GM18502 (cell line): Measurements from ENCODE around the gene ADIPOR1.
A peak's percentile ranks its signal among the peaks of the same experiment; 100 is the strongest.
"Not testable (repeated sequence)": the region's sequence is repeated elsewhere in the genome, so short reads cannot be mapped to it uniquely, and the experiment has no call there.

Experiments used
- ATAC-seq: cut with Tn5 transposase; IDR thresholded peaks from one replicate; pipeline ENCODE4 v1.9.1; 2021; ENCODE audit warnings: mild to moderate bottlenecking; ENCODE audit not compliant: unreplicated experiment, poor library complexity

Gene ADIPOR1, protein sequence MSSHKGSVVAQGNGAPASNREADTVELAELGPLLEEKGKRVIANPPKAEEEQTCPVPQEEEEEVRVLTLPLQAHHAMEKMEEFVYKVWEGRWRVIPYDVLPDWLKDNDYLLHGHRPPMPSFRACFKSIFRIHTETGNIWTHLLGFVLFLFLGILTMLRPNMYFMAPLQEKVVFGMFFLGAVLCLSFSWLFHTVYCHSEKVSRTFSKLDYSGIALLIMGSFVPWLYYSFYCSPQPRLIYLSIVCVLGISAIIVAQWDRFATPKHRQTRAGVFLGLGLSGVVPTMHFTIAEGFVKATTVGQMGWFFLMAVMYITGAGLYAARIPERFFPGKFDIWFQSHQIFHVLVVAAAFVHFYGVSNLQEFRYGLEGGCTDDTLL

DNA sequence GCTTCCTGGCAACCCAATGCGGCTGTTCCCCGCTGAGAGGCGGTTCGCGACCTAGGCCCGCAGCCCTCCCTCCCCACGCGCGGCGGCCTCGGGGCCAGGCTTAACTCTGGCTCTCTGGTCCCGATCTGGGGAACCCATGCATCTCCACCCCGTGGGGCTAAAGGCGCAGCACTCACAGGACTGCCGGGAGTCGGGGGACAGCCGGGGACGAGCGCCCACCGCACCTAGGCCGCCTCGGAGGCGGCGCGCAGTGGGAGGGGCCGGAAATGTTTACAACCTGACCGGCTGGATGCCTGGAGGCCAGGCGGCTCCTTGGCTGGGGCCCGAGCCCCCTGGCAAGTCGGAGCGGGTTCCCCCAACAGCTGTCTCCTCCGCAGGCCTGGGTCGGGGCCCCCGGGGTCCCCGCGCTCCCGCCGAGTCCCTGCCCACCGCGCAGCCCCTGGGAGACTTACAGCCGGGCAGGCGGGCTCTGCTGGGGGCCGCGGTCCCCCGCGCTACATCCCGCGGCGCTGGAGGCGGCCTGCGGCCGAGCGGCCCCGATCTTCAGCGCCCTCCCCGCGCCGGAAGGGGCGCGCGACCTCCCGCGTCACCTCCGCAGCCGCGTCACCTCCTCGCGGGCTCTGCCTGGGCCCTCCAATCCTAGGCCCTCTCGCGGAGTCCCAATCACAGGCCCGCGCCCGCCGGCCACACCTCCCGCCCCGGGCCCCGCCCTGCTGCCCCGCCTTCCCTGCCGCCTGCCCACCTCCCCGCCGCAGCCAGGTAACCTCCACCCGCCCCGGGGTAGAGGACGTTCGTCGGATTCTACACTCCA lies at the start of gene ADIPOR1:
TSS of gene ADIPOR1 (minus strand) at position 580 of the 811 bp plus-strand sequence. CDS start 7,242 bp downstream, outside the sequence.
- peak; percentile 97 for ATAC-seq

DNA sequence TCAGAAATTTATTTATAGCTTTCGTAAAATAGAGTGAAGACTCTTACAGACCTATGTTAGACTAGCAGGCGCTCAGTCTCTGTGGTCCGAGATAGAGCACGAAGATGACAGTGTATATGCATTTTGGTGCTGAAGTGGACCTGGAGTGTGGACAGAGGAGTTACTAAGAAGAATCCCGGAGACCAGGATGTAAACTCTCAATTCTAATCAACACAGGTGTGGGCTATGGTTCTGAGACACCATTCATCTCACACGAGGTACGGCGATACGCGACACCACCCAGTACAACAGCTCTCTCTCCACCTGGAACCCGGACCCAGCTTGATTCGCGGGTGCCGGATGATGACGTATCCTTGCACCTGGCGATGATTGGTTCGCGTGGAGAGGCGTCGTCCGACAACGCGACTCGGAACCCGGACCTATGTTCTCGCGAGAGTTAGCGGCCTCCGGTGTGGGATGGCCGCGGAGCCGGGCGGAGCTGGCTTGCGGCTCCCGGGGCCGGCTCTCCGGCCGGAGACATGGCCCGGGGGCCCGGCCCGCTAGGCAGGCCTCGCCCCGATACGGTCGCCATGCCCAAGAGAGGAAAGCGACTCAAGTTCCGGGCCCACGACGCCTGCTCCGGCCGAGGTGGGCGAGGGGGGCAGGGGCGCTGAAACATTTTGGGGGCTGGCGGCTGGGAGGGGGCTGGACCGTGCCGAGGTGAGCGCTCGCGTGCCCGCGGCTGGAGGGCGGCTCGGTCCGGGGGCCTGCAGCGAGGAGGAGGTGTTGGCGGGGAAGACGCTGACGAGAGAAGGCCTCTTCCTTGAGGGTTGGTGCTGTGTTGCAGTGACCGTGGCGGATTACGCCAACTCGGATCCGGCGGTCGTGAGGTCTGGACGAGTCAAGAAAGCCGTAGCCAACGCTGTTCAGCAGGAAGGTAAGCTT lies 49.1 kb upstream of the ADIPOR1 start, which contains the start of gene TMEM183A:
TSS of gene TMEM183A (plus strand) at position 427 of the 924 bp plus-strand sequence. CDS start at position 519, 92 bp downstream.
- ATAC-seq, result peak; percentile 97

DNA sequence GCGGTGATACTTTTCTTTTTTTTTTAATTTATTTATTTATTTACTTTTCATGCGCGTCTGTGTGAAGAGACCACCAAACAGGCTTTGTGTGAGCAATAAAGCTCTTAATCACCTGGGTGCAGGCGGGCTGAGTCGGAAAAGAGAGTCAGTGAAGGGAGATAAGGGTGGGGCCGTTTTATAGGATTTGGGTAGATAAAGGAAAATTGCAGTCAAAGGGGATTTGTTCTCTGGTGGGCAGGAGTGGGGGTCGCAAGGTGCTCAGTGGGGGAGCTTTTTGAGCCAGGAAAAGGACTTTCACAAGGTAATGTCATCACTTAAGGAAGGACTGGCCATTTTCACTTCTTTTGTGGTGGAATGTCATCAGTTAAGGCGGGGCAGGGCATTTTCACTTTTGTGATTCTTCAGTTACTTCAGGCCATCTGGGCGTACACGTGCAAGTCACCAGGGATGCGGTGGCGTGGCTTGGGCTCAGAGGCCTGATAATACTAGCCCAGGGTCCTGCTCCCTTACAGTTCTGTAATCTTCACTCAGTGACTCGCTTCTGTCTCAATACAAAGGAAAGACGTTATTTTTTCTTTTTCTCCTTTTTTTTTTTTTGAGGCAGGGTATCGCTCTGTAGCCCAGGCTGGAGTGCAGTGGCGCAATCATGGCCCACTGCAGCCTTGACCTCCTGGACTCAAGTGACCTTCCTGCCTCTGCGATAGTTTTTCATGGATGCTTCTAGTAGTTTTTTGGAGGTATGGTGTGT lies 47.5 kb upstream of the ADIPOR1 start:
- ATAC-seq, result not testable (repeated sequence)

DNA sequence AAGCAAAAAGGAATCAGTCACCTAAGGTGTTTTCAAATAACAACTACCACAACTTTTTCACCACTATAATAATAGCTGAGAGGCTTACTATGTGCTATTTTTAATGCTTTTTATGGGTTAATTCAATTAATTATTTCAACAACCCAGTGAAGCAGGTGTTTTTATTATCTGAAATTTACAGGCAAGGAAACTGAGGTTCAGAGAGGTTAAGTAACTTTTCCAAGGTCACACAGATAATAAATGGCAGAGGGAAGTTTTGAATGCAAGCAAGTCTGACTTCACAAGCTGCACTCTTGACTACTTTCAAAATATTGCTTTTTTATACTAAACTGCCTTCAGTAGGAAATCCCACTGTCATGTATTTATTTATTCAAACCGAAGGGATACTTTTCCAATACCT lies 44.8 kb upstream of the ADIPOR1 start:
- ATAC-seq, result no peak

DNA sequence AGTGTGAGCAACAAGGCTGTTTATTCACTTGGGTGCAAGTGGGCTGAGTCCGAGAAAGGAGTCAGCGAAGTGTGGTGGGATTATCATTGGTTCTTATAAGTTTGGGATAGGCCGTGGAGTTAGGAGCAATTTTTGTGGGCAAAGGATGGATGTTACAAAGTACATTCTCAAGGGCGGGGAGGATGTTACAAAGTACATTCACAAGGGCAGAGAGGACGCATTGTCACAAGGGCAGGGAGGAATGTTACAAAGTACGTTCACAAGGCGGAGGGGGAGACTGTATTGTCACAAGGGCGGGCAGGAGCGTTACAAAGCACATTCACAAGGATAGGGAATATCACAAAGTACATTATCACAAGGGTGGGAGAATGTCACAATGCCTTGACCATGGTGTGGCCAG lies 43.9 kb upstream of the ADIPOR1 start:
- no peak for ATAC-seq

DNA sequence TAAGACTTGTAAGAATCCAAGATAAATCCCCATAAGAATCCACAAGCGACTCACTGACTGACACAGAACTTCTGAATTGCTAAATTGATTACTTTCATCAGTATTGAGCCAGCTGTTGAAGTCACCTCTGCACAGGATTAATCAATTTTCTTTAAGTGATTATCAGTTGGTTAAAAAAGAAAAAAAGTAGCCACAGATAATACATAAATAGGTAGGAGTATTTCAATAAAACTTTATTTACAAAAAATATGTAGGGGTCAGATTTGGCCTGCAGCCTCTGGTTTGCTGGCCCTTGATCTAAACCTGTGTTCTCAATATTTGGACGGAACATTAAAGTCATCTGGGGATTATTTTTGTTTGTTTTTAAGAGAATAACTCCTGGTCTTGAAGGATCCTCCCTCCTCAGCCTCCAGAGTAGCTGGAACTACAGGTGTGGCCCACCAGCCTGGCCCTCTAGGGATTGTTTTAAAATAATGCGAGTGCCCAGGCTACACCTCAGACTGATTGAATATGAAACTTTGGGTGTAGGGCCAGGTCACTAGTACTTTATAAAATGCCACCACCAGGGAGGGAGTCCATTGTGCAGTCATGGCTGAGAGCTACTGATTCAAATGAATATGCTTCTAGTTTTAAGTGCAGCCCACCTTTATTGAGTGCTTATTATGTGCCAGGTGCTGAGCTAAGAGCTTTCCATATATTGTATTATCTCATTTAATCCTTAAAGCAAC lies 42.3 kb upstream of the ADIPOR1 start:
- ATAC-seq, result no peak

DNA sequence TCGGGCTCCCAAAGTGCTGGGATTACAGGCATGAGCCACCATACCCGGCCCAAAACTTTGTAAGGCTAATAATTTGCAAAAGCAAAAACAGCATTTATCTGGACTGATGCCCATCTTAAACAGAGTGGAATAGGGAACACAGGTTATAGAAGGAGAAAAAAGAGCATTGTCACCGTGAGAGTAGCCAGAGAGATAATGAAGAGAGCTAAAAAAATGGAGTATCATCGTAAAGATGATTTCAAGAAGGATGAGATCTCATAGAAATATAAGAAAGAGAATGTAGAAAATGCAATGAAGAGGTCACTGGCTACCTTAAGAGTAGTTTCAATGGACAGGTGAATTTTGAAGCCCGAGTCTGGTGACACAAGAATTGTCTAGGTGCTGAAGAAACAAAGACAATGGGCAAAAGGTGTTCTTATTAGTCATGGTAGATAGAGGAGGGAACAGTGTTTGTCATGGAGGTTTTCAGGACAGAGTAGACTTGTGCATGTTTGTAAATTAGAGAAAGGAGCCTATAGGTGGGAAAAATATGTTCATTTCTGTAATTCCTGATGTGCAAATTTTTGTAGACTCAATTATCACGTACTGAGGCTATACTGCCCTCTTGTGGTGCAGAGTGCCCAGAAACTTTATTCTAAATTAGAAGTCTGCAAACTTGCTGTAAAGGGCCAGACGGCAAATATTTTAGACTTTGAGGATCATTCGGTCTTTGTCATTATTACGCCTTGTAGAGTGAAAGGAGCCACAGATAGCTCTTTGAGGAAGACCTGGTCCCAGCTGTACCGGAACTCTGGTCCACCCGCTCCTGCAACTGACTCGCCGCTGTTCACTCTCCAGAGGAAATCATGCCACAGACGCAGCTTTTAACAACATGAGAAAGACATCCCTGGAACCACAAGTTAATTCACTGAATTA lies 41.0 kb upstream of the ADIPOR1 start:
- ATAC-seq, result no peak

DNA sequence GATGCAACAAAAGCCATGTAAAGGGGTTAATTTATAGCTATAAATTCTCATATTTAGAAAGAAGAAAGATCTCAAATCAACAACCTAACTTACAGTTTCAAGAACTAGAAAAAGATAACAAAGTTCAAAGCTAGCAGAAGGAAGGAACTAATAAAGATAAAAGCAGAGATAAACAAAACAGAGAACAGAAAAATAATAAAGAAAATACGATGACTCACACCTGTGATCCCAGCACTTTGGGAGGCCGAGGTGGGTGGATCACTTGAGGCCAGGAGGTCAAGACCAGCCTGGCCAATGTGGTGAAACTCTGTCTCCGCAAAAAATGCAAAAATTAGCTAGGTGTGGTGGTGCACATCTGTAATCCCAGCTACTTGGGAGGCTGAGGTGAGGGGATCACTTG lies 36.6 kb upstream of the ADIPOR1 start:
- no peak for ATAC-seq

DNA sequence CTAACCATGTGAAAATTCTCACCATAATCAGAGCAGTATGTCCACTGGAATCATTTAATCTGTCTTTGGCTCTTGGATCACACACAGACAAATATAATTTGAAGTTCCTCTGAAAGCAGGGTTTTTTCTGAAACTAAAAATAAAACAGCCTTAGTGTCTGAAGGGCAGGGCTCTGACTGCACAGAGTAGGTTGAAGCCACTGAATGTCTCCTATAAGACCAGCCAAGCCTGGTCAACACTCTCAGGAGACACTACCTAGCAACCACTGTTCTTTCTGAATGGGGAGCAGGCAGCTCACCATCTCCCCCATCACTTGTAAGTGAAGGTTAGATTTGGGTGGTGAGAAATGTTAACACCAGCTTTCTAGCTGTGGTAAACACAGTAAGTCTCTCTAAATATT lies 33.0 kb upstream of the ADIPOR1 start:
- no peak for ATAC-seq

DNA sequence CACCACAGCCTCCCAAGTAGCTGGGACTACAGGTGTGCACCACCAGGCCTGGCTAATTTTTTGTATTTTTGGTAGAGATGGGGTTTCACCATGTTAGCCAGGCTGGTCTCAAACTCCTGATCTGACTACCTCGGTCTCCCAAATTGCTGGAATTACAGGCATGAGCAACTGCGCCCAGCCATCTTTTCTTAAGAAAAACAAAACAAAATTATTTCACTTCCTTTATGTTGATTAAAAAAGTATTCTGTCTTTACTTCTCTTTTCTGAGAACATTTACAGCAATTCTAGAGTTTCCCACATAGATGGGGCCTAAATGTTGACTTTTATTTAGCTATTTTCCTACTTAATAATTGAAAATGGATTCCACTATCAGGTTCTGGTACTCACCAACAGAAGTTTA lies 31.8 kb upstream of the ADIPOR1 start:
- ATAC-seq, result no peak

DNA sequence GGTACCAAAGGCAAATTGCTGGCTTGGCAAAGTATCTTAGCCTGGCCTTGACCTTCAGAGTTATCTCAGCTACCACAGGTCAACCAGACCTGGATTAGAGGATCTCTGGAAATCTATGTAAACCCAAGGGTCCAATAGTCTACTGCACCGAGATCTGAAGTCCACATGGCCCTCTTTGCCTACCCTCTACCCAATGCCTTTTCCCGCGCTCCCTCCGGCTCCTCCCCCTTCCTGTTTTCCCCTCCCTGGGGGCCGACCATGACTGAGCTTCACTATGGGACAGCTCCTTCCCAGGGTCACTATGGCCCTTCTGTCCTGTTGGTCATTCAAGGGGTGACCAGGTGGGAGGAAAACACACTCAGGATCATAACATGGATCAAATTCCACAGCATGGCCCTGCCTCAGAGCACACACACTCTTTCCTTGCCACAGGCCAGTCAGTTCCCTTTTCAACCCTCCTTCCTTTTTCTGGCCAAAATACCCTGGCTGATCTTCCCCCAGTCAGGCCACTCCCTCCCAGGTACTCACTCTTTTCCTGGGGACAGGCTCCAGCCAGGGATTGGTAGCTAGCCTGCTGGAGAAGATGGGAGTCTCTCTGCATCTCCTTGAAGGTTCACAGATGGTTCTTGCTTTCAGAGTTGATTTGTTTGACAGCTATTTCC lies 29.9 kb upstream of the ADIPOR1 start:
- no peak for ATAC-seq

DNA sequence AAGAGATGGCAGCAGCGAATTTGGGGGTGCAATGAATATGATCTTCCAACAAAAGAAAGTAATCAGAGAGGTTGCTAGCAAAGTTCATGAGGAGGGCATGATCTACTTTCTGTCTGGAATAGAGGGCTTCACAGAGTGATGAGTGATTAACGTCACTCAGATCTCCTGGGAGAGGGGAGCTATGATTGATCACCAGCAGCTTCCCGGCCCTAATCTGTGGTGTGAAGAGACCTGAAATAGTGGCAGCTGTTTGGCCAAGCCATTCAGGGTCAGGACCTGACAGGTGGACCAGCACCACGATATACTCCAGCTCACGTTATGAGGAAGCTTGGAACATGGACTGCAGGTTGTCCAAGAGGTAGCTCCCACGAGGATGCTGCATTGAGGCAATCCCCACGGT lies 29.1 kb upstream of the ADIPOR1 start:
- no peak for ATAC-seq

DNA sequence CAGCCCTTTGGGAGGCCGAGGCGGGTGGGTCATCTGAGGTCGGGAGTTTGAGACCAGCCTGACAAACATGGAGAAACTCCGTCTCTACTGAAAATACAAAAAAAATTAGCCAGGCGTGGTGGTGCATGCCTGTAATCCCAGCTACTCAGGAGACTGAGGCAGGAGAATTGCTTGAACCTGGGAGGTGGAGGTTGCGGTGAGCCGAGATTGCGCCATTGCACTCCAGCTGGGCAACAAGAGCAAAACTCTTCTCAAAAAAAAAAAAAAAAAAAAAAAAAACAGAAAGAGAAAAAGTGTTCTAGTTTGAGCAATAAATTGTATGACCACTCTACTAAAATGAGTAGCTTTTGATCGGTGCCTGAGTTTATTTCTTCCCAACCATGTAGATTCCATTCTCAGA lies 28.0 kb upstream of the ADIPOR1 start:
- ATAC-seq, result not testable (repeated sequence)

DNA sequence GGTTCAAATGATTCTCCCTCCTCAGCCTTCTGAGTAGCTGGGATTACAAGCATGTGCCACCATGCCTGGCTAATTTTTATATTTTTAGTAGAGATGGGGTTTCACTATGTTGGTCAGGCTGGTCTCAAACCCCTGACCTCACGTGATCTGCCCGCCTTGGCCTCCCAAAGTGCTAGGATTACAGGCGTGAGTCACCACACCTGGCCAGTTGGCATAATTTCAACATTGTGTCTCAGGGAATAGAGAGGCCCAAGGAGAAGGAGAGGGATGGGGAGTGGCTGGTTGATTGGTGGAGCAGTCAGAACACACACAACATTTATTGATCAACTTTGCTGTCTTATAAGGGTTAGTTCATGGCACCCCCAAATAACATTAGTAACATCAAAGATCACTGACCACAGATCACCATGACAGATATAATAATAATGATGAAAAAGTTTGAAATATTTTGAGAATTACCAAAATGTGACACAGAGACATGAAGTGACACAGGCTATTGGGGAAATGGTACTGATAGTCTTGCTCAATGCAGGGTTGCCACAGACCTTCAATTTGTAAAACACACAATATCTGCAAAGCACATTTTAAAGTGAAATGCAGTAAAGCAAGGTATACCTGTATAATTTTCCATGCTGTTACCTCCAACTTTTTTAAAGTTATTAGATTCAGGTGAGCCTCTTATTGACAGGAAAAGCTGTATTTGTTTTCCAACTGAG lies 24.8 kb upstream of the ADIPOR1 start:
- ATAC-seq, result no peak

DNA sequence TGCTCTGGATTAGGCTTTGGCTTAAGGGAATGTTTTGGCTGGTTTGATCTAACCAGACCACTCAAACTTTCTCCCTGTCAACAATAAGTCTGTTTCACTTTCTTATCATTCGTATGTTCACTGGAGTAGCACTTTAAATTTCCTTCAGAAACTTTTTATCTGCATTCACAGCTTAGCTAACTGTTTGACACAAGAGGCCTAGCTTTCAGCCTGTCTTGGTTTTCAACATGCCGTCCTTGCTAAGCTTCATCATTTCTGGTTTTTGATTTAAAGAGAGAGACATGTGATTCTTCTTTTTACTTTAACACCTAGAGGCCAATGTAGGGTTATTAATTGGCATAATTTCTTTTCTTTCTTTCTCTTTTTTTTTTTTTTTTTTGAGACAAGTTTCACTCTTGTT lies 23.8 kb upstream of the ADIPOR1 start:
- ATAC-seq, result no peak

DNA sequence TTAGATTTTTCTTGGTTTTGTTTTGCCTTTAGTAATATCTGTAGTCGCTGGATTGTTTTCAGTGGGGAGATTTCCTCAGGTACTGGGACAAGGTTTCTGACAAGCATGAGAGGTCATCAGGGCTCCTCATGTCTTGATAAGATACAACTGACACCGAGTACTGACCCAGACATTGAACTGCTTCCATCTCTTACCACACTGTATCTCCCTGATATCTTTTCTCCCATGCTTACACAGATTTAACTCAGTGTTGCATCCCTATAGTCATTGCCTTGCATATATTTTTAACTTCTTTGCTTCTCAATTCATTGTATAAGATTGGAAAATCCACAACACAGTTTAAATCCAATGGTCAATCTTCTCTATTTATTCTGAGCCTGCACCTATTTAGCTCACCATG lies 21.3 kb upstream of the ADIPOR1 start:
- no peak for ATAC-seq

DNA sequence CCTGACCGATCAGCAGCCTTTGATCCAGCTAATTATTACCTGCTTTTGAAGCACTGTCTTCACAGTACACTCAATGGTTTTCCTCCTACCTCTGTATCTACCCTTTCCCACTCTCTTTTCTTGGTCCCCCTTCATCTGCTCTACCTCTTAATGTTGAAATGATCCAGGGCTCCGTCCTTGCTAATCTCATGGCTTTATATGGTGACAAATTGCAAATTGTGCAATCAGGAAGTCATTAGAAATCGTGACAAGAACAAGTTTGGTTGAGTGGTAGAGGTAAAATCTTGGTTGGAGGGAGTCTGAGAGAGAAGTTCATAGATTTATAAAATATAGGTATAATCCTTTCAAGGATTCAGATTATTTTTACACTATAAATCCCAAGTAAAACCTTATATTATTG lies 18.5 kb upstream of the ADIPOR1 start:
- ATAC-seq, result no peak
